Heart left ventricle (tissue), 13 donors: ENCODE data around the gene CNPY1.

Source experiments
- POLR2A ChIP-seq, 2 donors: fragments of 450-650 bp; IDR thresholded peaks; one replicate each; pipeline ENCODE4 v1.6.1; 2017; ENCODE audit warnings: antibody characterized with exemption in 2 of 2, mild to moderate bottlenecking in 2 of 2, moderate library complexity in 2 of 2
- TF ChIP-seq, protein P1 (sequence below), 12 donors: fragments of 200-600 bp; sonication (generic) in 4 of 12; IDR thresholded peaks; one replicate each; pipeline versions ENCODE4 v1.5.0 to v1.8.0; 2018 to 2022; ENCODE audit warnings: antibody characterized with exemption in 12 of 12, mild to moderate bottlenecking in 5 of 12
- donor health status: ischemic (EF 13 %, LVEDD 7.1; RV severe dilation, severe dysfunction).
- donor health status: DM: no; HTN: yes; CAD: no.
- donor health status: DM: no; HTN: no; CAD: no.
- donor health status: ischemic (EF 25% LVEDD 6.9; RV normal size, moderate dysfunction).
- donor health status: ischemic (EF 25% LVEDD 5.7; RV mildly dilated, moderate dysfunction).
- donor health status: ischemic (EF 35%, LVEDD 5.7; RV mildly dilated, moderate dysfunction).
- donor health status: nonischemic (EF 11% LVEDD 7.7; RV severe dilation, severe dysfunction).
- donor health status: DM: yes; HTN: yes; CAD: no.
- donor health status: PGD.
- donor health status: ischemic (EF 29% LVEDD 5.4; RV normal size, mild dysfunction).
- donor health status: nonischemic (EF 23%, LVEDD 6.1; RV moderate dilation, normal function).

- TF ChIP-seq, protein P1, sequence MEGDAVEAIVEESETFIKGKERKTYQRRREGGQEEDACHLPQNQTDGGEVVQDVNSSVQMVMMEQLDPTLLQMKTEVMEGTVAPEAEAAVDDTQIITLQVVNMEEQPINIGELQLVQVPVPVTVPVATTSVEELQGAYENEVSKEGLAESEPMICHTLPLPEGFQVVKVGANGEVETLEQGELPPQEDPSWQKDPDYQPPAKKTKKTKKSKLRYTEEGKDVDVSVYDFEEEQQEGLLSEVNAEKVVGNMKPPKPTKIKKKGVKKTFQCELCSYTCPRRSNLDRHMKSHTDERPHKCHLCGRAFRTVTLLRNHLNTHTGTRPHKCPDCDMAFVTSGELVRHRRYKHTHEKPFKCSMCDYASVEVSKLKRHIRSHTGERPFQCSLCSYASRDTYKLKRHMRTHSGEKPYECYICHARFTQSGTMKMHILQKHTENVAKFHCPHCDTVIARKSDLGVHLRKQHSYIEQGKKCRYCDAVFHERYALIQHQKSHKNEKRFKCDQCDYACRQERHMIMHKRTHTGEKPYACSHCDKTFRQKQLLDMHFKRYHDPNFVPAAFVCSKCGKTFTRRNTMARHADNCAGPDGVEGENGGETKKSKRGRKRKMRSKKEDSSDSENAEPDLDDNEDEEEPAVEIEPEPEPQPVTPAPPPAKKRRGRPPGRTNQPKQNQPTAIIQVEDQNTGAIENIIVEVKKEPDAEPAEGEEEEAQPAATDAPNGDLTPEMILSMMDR (IDR thresholded peaks at IDR 0.05), result no peak
- TF ChIP-seq POLR2A (IDR thresholded peaks at IDR 0.05), result no peak
These were observed 94.5 kb downstream of the CNPY1 start for GRCh38 chr7:155451840-155452239.
